ENCODE data around the gene PPP2R3A.

- no peak for TF ChIP-seq CTCF (conservative IDR thresholded peaks at IDR 0.05; ENCODE audit: low read depth in 2 of 2)
- TF ChIP-seq EZH2phosphoT487 (IDR thresholded peaks at IDR 0.05; ENCODE audit: unreplicated experiment): no peak
- TF ChIP-seq POLR2AphosphoS5 (IDR thresholded peaks at IDR 0.05; ENCODE audit: low read depth): no peak
- no peak for TF ChIP-seq JUNB (IDR thresholded peaks at IDR 0.05; ENCODE audit: unreplicated experiment)
- no peak for TF ChIP-seq EZH2 (IDR thresholded peaks at IDR 0.05; ENCODE audit: low read depth, unreplicated experiment)
- TF ChIP-seq CREB1 (CRISPR knock-in tag; IDR thresholded peaks at IDR 0.05; ENCODE audit: low read depth): no peak
- no peak for TF ChIP-seq REST (IDR thresholded peaks at IDR 0.05; ENCODE audit: unreplicated experiment)
- TF ChIP-seq NANOG (IDR thresholded peaks at IDR 0.05; ENCODE audit: borderline replicate concordance): no peak
- no peak for TF ChIP-seq ETS1 (IDR thresholded peaks at IDR 0.05)
- no peak for TF ChIP-seq ZNF331 (CRISPR knock-in tag; IDR thresholded peaks at IDR 0.05; ENCODE audit: low read depth)
These were observed 56.3 kb downstream of the PPP2R3A start for GRCh38 chr3:136021803-136022202.
